HCT116 (cell line): ENCODE measurements around the gene PDHX.

Experiments used
- ATF3 ChIP-seq: IDR thresholded peaks from 2 replicates; pipeline ENCODE4 v1.6.1; 2012
- CEBPB ChIP-seq: IDR thresholded peaks from 2 replicates; pipeline ENCODE4 v1.6.1; 2012; ENCODE audit warnings: low read depth
- CTCF ChIP-seq, 3 experiments: fragments of 200-600 bp in 1 of 3; sonication (generic) in 1 of 3; IDR thresholded peaks in 2 of 3; conservative IDR thresholded peaks in 1 of 3; 2 replicates each; pipeline ENCODE4 v1.5.1; 2012 to 2017; ENCODE audit warnings: low read depth in 2 of 3, low read length in 2 of 3, antibody characterized with exemption in 1 of 3, borderline replicate concordance in 1 of 3, control low read depth in 1 of 3, mild to moderate bottlenecking in 1 of 3, mixed read lengths in 1 of 3, mixed run types in 1 of 3, moderate library complexity in 1 of 3; ENCODE audit not compliant: insufficient read depth in 1 of 3
- EZH2 ChIP-seq: fragments of 200-600 bp; sonication (generic); IDR thresholded peaks from 2 replicates; pipeline ENCODE4 v1.6.1; 2017; ENCODE audit warnings: antibody characterized with exemption, mixed run types
- EZH2phosphoT487 ChIP-seq: fragments of 200-600 bp; IDR thresholded peaks from 2 replicates; pipeline ENCODE4 v1.6.1; 2018; ENCODE audit warnings: antibody characterized with exemption, borderline replicate concordance
- FOSL1 ChIP-seq: IDR thresholded peaks from 2 replicates; pipeline ENCODE4 v1.6.1; 2012; ENCODE audit warnings: low read depth
- POLR2A ChIP-seq: IDR thresholded peaks from 2 replicates; pipeline ENCODE4 v1.7.0; 2011; ENCODE audit warnings: borderline replicate concordance; ENCODE audit not compliant: insufficient read depth, insufficient read length; ENCODE audit errors: extremely low read depth
- POLR2AphosphoS5 ChIP-seq: IDR thresholded peaks from 2 replicates; pipeline ENCODE4 v1.6.1; 2011; ENCODE audit warnings: mild to moderate bottlenecking, low read depth, low read length, moderate library complexity
- RAD21 ChIP-seq: IDR thresholded peaks from 2 replicates; pipeline ENCODE4 v1.6.1; 2012; ENCODE audit warnings: low read depth, mild to moderate bottlenecking
- SRF ChIP-seq: IDR thresholded peaks from 2 replicates; pipeline ENCODE4 v1.6.1; 2012; ENCODE audit warnings: low read depth
- TCF7L2 ChIP-seq: IDR thresholded peaks from 2 replicates; pipeline ENCODE4 v1.7.0; 2011; ENCODE audit warnings: borderline replicate concordance, inconsistent platforms; ENCODE audit not compliant: insufficient read depth, insufficient read length; ENCODE audit errors: extremely low read depth
- YY1 ChIP-seq: IDR thresholded peaks from 2 replicates; pipeline ENCODE4 v1.6.1; 2011; ENCODE audit warnings: low read length, low read depth, moderate library complexity, mild to moderate bottlenecking; ENCODE audit not compliant: insufficient replicate concordance; ENCODE audit errors: extremely low read depth
- ZBTB33 ChIP-seq: IDR thresholded peaks from 2 replicates; pipeline ENCODE4 v1.6.1; 2011; ENCODE audit warnings: mild to moderate bottlenecking, low read length, moderate library complexity; ENCODE audit not compliant: insufficient replicate concordance; ENCODE audit errors: extremely low read depth
- ZNF274 ChIP-seq: fragments of 200-500 bp; sonication (Bioruptor generic); IDR thresholded peaks from 2 replicates; pipeline ENCODE4 v1.6.1; 2014; ENCODE audit warnings: mild to moderate bottlenecking, low read depth, low read length, inconsistent platforms

GRCh38 chr11:34953955-34954354 is 37.5 kb downstream of the PDHX start:
- no peak for TF ChIP-seq ZBTB33
- TF ChIP-seq CTCF (IDR thresholded peaks at IDR 0.05 in 2 of 3, conservative IDR thresholded peaks at IDR 0.05 in 1 of 3; ENCODE audit: borderline replicate concordance in 1 of 3, insufficient read depth in 1 of 3, low read depth in 2 of 3, low read length in 2 of 3) = no peak
- no peak for TF ChIP-seq EZH2
- TF ChIP-seq EZH2phosphoT487 = no peak
- no peak for TF ChIP-seq TCF7L2
- TF ChIP-seq SRF = no peak
- no peak for TF ChIP-seq POLR2A
- no peak for TF ChIP-seq ZNF274
- TF ChIP-seq RAD21 = no peak
- TF ChIP-seq CEBPB = no peak
- no peak for TF ChIP-seq ATF3
- no peak for TF ChIP-seq POLR2AphosphoS5
- TF ChIP-seq YY1 = no peak
- no peak for TF ChIP-seq FOSL1
